Measurements from ENCODE around the gene CSH2.

- no peak for TF ChIP-seq TCF12 (IDR thresholded peaks at IDR 0.05; ENCODE audit: low read depth, low read length)
- TF ChIP-seq, protein P1, sequence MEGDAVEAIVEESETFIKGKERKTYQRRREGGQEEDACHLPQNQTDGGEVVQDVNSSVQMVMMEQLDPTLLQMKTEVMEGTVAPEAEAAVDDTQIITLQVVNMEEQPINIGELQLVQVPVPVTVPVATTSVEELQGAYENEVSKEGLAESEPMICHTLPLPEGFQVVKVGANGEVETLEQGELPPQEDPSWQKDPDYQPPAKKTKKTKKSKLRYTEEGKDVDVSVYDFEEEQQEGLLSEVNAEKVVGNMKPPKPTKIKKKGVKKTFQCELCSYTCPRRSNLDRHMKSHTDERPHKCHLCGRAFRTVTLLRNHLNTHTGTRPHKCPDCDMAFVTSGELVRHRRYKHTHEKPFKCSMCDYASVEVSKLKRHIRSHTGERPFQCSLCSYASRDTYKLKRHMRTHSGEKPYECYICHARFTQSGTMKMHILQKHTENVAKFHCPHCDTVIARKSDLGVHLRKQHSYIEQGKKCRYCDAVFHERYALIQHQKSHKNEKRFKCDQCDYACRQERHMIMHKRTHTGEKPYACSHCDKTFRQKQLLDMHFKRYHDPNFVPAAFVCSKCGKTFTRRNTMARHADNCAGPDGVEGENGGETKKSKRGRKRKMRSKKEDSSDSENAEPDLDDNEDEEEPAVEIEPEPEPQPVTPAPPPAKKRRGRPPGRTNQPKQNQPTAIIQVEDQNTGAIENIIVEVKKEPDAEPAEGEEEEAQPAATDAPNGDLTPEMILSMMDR (IDR thresholded peaks at IDR 0.05; ENCODE audit: control extremely low read depth in 1 of 3, insufficient read depth in 1 of 3, low read depth in 1 of 3, low read length in 3 of 3) = no peak
- no peak for TF ChIP-seq HDAC2 (IDR thresholded peaks at IDR 0.05; ENCODE audit: borderline replicate concordance in 1 of 2, low read depth in 2 of 2, low read length in 2 of 2)
- TF ChIP-seq SAP30 (IDR thresholded peaks at IDR 0.05; ENCODE audit: insufficient read depth, insufficient replicate concordance, low read length) = peak; percentile 55
- TF ChIP-seq EP300 (IDR thresholded peaks at IDR 0.05; ENCODE audit: borderline replicate concordance in 1 of 2, low read depth in 2 of 2, low read length in 2 of 2) = no peak
- no peak for TF ChIP-seq EZH2 (IDR thresholded peaks at IDR 0.05; ENCODE audit: low read depth, low read length, severe bottlenecking)
- TF ChIP-seq BRCA1 (IDR thresholded peaks at IDR 0.05; ENCODE audit: low read depth, low read length) = no peak
- no peak for TF ChIP-seq MAFK (IDR thresholded peaks at IDR 0.05; ENCODE audit: low read depth, low read length)
- no peak for TF ChIP-seq POLR2AphosphoS5 (IDR thresholded peaks at IDR 0.05; ENCODE audit: low read depth, low read length)
- no peak for TF ChIP-seq YY1 (IDR thresholded peaks at IDR 0.05; ENCODE audit: low read depth, low read length)
Observed at GRCh38 chr17:63827801-63828221, 45.7 kb downstream of the CSH2 start.

Data from H1 (cell line).